ENCODE data around the gene MCRIP2. TPM values are rescaled to one million over a fixed set of nuclear protein-coding genes. Genes with fewer than 3 reads are reported as not detected.

MCRIP2 gene
- total and polyA plus RNA-seq, 3 donors from 2014 or later, result 78.2 to 134 (median 83.1) TPM

DNA sequence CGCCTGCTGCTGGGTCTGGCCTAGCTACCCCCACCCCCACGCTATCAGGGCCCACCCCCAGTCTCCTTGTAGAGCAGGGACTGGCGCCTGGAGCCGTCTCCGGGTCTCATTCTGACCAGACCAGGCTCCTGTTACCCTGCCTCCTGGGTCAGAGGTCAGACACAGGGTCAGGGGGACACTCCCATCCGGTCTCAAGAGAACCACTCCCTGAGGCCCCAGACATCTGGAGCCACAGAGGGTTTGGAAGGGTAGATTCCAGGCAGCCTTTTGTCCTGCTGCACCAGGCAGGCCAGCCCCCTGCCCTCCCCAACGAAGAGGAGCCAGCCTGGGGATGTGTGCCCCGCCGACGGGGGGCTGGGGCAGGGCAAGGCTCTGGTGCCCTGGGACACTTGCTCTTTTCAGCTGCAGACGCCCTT, 11.8 kb upstream of the MCRIP2 start:
- Histone ChIP-seq H3K36me3 (ENCODE audit: low read depth, missing control alignments) (no peaks in the 10 kb centered on the region), H3K4me3 (no peak overlapping the region), H3K4me1 (peaks cover 20% of the 10 kb centered on the region), H3K27ac (no peak overlapping the region), H3K9me3 (no peaks in the 10 kb centered on the region), H3K27me3 (no peaks in the 10 kb centered on the region)
- intact Hi-C loops (cut with DNase I; ENCODE audit: low total_unique reads), result loop anchor here (10.0 kb wide), 1 partner anchor 45 kb away; no protein-coding TSS in a partner anchor
- 37 to 66% methylated on average over 7 to 10 of the region's 11 CpGs for WGBS, 2 donors
- no peak for TF ChIP-seq POLR2A (IDR thresholded peaks at IDR 0.05)
- TF ChIP-seq, protein P1, sequence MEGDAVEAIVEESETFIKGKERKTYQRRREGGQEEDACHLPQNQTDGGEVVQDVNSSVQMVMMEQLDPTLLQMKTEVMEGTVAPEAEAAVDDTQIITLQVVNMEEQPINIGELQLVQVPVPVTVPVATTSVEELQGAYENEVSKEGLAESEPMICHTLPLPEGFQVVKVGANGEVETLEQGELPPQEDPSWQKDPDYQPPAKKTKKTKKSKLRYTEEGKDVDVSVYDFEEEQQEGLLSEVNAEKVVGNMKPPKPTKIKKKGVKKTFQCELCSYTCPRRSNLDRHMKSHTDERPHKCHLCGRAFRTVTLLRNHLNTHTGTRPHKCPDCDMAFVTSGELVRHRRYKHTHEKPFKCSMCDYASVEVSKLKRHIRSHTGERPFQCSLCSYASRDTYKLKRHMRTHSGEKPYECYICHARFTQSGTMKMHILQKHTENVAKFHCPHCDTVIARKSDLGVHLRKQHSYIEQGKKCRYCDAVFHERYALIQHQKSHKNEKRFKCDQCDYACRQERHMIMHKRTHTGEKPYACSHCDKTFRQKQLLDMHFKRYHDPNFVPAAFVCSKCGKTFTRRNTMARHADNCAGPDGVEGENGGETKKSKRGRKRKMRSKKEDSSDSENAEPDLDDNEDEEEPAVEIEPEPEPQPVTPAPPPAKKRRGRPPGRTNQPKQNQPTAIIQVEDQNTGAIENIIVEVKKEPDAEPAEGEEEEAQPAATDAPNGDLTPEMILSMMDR (IDR thresholded peaks at IDR 0.05), result no peak
- DNase-seq, result no peak

DNA sequence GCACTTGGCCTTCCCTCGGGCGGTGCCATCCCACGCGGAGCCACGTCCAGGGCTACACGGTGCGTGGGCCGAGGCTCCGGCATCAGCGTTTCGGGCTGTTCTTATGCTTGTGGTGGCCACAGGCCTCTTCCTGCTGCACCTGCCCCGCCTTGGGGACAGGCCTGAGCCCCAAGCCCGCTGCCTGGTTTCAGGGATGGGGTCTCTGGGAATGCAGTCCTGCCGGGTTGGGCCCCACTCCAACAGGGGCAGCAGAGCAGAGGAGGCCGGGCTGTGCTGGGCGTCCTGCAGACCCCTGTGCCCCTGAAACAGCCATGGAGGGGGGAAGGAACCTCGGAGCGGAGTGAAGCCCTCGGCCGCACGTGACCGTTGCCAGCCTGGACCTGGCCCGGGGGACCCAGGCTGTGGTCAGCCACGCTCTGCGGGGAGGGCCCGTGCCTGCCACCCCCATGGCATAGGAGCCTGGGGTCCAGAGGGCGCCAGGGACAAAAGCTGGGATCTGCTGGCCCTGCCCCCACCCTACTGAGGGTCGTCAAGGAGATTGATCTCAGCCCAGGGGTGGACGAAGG, 11.3 kb upstream of the MCRIP2 start:
- WGBS, 2 donors, result 55% methylated on average over 28 of the region's 29 CpGs; no CpG with 5 or more reads in 1 of the 2 donors
- no peak for TF ChIP-seq POLR2A (IDR thresholded peaks at IDR 0.05)
- TF ChIP-seq, protein P1 (IDR thresholded peaks at IDR 0.05), result no peak
- peak; percentile 52 for DNase-seq
- no peaks in the 10 kb centered on the region for H3K9me3 ChIP-seq
- no peaks in the 10 kb centered on the region for H3K27me3 ChIP-seq
- peaks cover 21% of the 10 kb centered on the region for H3K4me1 ChIP-seq
- intact Hi-C loops (cut with DNase I; ENCODE audit: low total_unique reads), result loop anchor here (10.0 kb wide), 1 partner anchor 46 kb away; no protein-coding TSS in a partner anchor
- no peak overlapping the region for H3K4me3 ChIP-seq
- no peaks in the 10 kb centered on the region for H3K36me3 ChIP-seq (ENCODE audit: low read depth, missing control alignments)
- H3K27ac ChIP-seq, result no peak overlapping the region

DNA sequence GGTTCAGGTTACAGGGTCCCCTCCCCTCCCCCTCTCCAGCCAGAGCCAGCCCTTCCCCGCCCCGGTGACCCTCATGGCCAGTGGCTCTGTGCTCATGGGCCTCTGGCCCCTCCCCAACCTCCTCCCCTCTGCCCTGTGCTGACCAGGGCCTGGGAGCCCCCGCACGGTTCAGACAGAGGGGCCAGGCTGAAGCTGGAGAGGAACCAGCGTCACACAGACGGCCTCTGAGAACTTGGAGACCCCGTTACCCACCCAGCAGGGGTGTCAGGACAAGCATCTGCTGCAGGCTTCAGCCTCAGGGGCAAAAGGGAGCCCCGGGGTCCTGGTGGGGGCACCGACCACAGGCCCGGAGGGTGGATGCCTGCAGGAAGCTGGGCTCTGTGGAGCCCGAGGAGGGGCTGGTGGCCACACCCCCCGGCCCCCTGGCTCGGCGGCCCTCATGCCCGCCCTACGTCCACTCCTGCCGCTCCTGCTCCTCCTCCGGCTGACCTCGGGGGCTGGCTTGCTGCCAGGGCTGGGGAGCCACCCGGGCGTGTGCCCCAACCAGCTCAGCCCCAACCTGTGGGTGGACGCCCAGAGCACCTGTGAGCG, 10.7 kb upstream of the MCRIP2 start, which contains the start of gene WFIKKN1:
TSS of gene WFIKKN1 (plus strand) at position 171 of the 591 bp plus-strand sequence. CDS start at position 440, 269 bp downstream.
- no peaks in the 10 kb centered on the region for H3K27me3 ChIP-seq
- peaks cover 27% of the 10 kb centered on the region for H3K4me1 ChIP-seq
- H3K36me3 ChIP-seq (ENCODE audit: low read depth, missing control alignments), result no peaks in the 10 kb centered on the region
- no peaks in the 10 kb centered on the region for H3K9me3 ChIP-seq
- H3K4me3 ChIP-seq, result no peak within 1 kb of the TSS
- intact Hi-C loops (cut with DNase I; ENCODE audit: low total_unique reads), result loop anchor here (10.0 kb wide), 1 partner anchor 46 kb away; no protein-coding TSS in a partner anchor
- H3K27ac ChIP-seq, result no peak within 1 kb of the TSS
- 27 to 37% methylated on average over 6 to 23 of the region's 23 CpGs for WGBS, 2 donors
- peak; percentile 38 for DNase-seq
- TF ChIP-seq, protein P1 (IDR thresholded peaks at IDR 0.05), result no peak
- TF ChIP-seq POLR2A (IDR thresholded peaks at IDR 0.05), result no peak

DNA sequence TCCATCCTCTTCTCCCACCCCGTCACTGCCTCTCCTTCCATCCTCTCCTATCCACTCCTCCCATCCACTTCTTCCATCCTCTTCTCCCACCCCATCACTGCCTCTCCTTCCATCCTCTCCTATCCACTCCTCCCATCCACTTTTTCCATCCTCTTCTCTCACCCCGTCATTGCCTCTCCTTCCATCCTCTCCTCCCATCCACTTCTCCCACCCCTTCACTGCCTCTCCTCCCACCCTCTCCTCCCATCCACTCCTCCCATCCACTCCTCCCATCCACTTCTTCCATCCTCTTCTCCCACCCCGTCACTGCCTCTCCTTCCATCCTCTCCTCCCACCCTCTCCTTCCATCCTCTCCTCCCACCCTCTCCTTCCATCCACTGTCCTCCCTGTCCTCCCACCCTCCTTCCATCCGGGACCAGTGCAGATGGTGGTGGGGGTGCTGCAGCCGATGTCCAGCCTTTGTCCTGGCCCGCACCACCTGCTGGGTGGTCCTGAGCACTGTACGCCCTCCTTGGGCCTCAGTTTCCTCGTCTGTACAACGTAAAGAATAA, 9.7 kb upstream of the MCRIP2 start:
- Histone ChIP-seq H3K9me3 (no peaks in the 10 kb centered on the region), H3K36me3 (ENCODE audit: low read depth, missing control alignments) (no peaks in the 10 kb centered on the region), H3K27ac (no peak overlapping the region), H3K4me3 (no peak overlapping the region), H3K27me3 (no peaks in the 10 kb centered on the region), H3K4me1 (peaks cover 27% of the 10 kb centered on the region)
- no peak for DNase-seq
- 63 to 67% methylated on average over 9 of the region's 9 CpGs for WGBS, 2 donors
- no peak for TF ChIP-seq POLR2A (IDR thresholded peaks at IDR 0.05)
- TF ChIP-seq, protein P1 (IDR thresholded peaks at IDR 0.05), result no peak
- intact Hi-C loops (cut with DNase I; ENCODE audit: low total_unique reads), result loop anchor here (10.0 kb wide), 1 partner anchor 47 kb away; no protein-coding TSS in a partner anchor

Data from testis (tissue), 3 donors.